ENCODE measurements around the gene WDR19. TPM values are rescaled to one million over a fixed set of nuclear protein-coding genes. Genes with fewer than 3 reads are reported as not detected.

The WDR19 gene
- total RNA-seq, 1 experiment from 2014 or later = 23.3 TPM

GRCh38 chr4:39324446-39324845, 142.1 kb downstream of the WDR19 start:
- no peak overlapping the region for H3T11ph ChIP-seq (ENCODE audit: low read length)
- H2BK12ac ChIP-seq (ENCODE audit: insufficient read length, low read depth, low read length) = no peak overlapping the region
- H3K9me3 ChIP-seq (ENCODE audit: control insufficient read depth, low read depth, low read length) = no peaks in the 10 kb centered on the region
- H3K27me3 ChIP-seq (ENCODE audit: insufficient read depth, low read length) = no peaks in the 10 kb centered on the region
- H3K4ac ChIP-seq (ENCODE audit: low read depth, low read length) = no peak overlapping the region
- no peak overlapping the region for H4K5ac ChIP-seq (ENCODE audit: insufficient read length, low read depth, low read length)
- no peak overlapping the region for H3K56ac ChIP-seq (ENCODE audit: insufficient read length, low read depth, low read length)
- H3K4me2 ChIP-seq (ENCODE audit: insufficient read depth, insufficient read length, low read length) = no peak overlapping the region
- no peaks in the 10 kb centered on the region for H4K20me1 ChIP-seq (ENCODE audit: control insufficient read depth, insufficient read depth, insufficient read length)
- H3K23me2 ChIP-seq (ENCODE audit: insufficient read length, low read depth, low read length, poor library complexity, severe bottlenecking) = no peaks in the 10 kb centered on the region
- WGBS (ENCODE audit: extremely low coverage, insufficient read length, low lambda C conversion rate) = no CpG with 5 or more reads among the region's 2 CpGs
- no peak overlapping the region for H3K27ac Mint-ChIP-seq
- peaks cover 4% of the 10 kb centered on the region for H3K79me1 ChIP-seq (ENCODE audit: insufficient read depth, low read depth, low read length, poor library complexity, severe bottlenecking)
- no peaks in the 10 kb centered on the region for H3K4me1 ChIP-seq (ENCODE audit: insufficient read depth, low read length)
- H2BK15ac ChIP-seq (ENCODE audit: low read depth, low read length) = no peak overlapping the region
- TF ChIP-seq CTCF (conservative IDR thresholded peaks at IDR 0.05) = no peak
- 0 out of 2 replicates have a peak, but pooled peaks cover 2% of the 10 kb centered on the region for H3K79me2 ChIP-seq (ENCODE audit: insufficient read depth, low read length)
- DNase-seq = no peak
- H4K91ac ChIP-seq (ENCODE audit: insufficient read length, low read depth, low read length) = no peak overlapping the region
- no peak overlapping the region for H3K27ac ChIP-seq (ENCODE audit: insufficient read length, low read depth, low read length)
- H3K36me3 Mint-ChIP-seq (ENCODE audit: insufficient read depth in 1 of 3, low read depth in 3 of 3) = peaks cover 9 to 48% (median 22%) of the 10 kb centered on the region in 3 experiments; a peak in 6 of 7 replicates
- no peaks in the 10 kb centered on the region for H3K9me3 Mint-ChIP-seq
- H3K14ac ChIP-seq (ENCODE audit: insufficient read depth, low read length) = no peak overlapping the region
- H3K18ac ChIP-seq (ENCODE audit: insufficient read length, low read depth, low read length) = no peak overlapping the region
- no peak overlapping the region for H2AFZ ChIP-seq (ENCODE audit: low read length)
- no peaks in the 10 kb centered on the region for H3K4me1 Mint-ChIP-seq
- H2BK20ac ChIP-seq (ENCODE audit: low read depth, low read length, poor library complexity, severe bottlenecking) = no peak overlapping the region
- H3K4me3 Mint-ChIP-seq = no peak overlapping the region
- no peak overlapping the region for H3K9ac ChIP-seq (ENCODE audit: extremely low read depth, insufficient read length, low read length)
- H2AK5ac ChIP-seq (ENCODE audit: insufficient read length, low read length) = no peak overlapping the region
- no peak overlapping the region for H2BK5ac ChIP-seq (ENCODE audit: insufficient read length, low read length)
- no peaks in the 10 kb centered on the region for H3K27me3 Mint-ChIP-seq (ENCODE audit: low read depth)
- no peak overlapping the region for H3K23ac ChIP-seq (ENCODE audit: insufficient read length, low read depth, low read length)
- no peak overlapping the region for H4K8ac ChIP-seq (replicated peaks; ENCODE audit: insufficient read length, low read depth, low read length)
- H2BK120ac ChIP-seq (ENCODE audit: low read depth, low read length, poor library complexity, severe bottlenecking) = no peak overlapping the region
